Measurements from ENCODE around the gene GOLGA8B.
"Not testable (repeated sequence)": the region's sequence is repeated elsewhere in the genome, so short reads cannot be mapped to it uniquely, and the experiment has no call there.

GOLGA8B gene

GRCh38 chr15:34554716-34555115 is 28.7 kb downstream of the GOLGA8B start:
- not testable (repeated sequence) for DNase-seq

DNA sequence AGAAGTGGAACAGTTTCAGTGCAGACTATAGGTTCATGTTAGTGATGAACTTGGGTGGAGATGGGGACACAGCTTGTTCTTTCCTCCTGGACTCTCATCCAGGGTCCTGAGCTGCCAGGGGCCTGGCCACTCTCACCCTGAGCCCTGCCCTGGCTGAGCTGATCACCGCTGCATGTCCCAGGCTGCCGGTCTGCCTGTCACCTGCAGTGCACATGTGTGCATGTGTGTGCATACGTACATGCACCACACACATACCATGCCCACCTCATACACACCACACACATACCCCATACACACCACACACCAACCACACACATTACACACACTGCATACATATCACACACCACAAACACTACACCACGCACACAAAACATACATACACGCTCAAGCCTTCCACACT is 29.3 kb downstream of the GOLGA8B start:
- DNase-seq = not testable (repeated sequence)

- not testable (repeated sequence) for DNase-seq
These were observed 33.3 kb downstream of the GOLGA8B start for GRCh38 chr15:34550129-34550528.

DNA sequence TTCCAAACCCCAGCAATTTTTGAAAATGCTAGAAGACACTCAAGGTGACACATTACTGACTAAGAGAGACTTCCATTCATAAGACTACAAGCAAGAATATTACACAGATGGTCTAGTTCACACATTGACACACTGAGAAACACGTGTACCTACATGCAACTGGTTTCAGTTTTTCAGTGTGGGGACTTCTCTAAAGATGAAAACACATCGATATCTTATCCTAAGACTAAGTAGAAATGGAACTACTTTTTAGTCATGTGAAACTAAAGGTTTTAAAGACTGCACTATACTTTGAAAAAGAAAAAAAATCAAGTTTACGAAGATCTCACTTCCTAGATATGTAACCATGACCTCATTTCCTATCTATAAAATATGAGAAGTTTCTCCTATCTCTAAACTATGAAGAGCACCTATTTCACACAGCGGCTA is 34.1 kb downstream of the GOLGA8B start:
- DNase-seq = not testable (repeated sequence)

GRCh38 chr15:34543860-34544649 is 39.4 kb downstream of the GOLGA8B start:
- not testable (repeated sequence) for DNase-seq

DNA sequence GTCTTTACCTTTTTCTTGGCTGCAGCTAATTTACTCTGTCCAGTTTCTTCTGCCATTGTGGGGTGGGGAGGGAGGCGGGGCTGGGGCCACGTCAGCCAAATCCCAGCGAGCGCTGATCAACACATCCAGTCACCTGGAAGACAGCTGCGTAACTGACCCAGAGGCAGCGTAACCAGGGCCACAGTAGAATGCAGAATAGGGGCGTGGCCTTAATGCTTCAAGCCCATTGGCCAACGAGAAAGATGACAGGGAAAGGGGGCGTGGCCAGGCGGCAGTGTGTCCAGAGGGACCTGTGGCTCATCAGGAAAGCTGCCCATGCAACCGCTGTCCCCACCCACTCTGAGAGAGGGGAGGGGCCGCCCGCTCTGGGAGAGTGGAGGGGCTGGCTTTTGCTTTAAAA is 47.6 kb downstream of the GOLGA8B start:
- DNase-seq = not testable (repeated sequence)

All from activated effector memory CD4-positive, alpha-beta T cell treated with anti-CD3 and anti-CD28 coated beads, Interleukin-2, amount 50 U/mL, for 16 hours (primary cell).